Neural progenitor cell (in vitro differentiated cells): Measurements from ENCODE around the gene TUBAL3. TPM values are rescaled to one million over a fixed set of nuclear protein-coding genes. Genes with fewer than 3 reads are reported as not detected.
"Not testable (repeated sequence)": the region's sequence is repeated elsewhere in the genome, so short reads cannot be mapped to it uniquely, and the experiment has no call there.

ENCODE experiments used
- DNase-seq: peaks from one replicate; pipeline ENCODE4 v3.0.0-alpha.2; 2016; ENCODE audit warnings: low spot score
- H2AFZ ChIP-seq: fragments of 200-600 bp; sonication (generic); replicated peaks from 2 replicates; pipeline ENCODE4 v1.6.1; 2016; ENCODE audit warnings: antibody characterized with exemption
- H3F3A ChIP-seq: fragments of 200-600 bp; sonication (generic); 2 replicates; pipeline ENCODE4 v1.6.1; 2016; ENCODE audit warnings: antibody characterized with exemption, low read depth
- H3K27ac ChIP-seq: fragments of 200-600 bp; sonication (generic); 2 replicates; pipeline ENCODE4 v1.5.1; 2016; ENCODE audit warnings: mild to moderate bottlenecking
- H3K27me3 ChIP-seq: fragments of 200-600 bp; sonication (generic); 2 replicates; pipeline ENCODE4 v1.6.1; 2016; ENCODE audit warnings: mild to moderate bottlenecking, moderate library complexity
- H3K36me3 ChIP-seq: fragments of 200-600 bp; sonication (generic); 2 replicates; pipeline ENCODE4 v1.5.1; 2016
- H3K4me1 ChIP-seq: fragments of 200-600 bp; sonication (generic); 2 replicates; pipeline ENCODE4 v1.6.1; 2016; ENCODE audit warnings: mixed run types
- H3K4me2 ChIP-seq: fragments of 200-600 bp; sonication (generic); 2 replicates; pipeline ENCODE4 v1.6.1; 2016
- H3K4me3 ChIP-seq: fragments of 200-600 bp; sonication (generic); 2 replicates; pipeline ENCODE4 v1.5.1; 2016
- H3K79me2 ChIP-seq: fragments of 200-600 bp; sonication (generic); 2 replicates; pipeline ENCODE4 v1.6.1; 2016; ENCODE audit warnings: low read depth
- H3K9ac ChIP-seq: fragments of 200-600 bp; sonication (generic); 2 replicates; pipeline ENCODE4 v1.6.1; 2016
- H3K9me3 ChIP-seq: fragments of 200-600 bp; sonication (generic); 2 replicates; pipeline ENCODE4 v1.5.1; 2016; ENCODE audit warnings: low read depth
- H4K20me1 ChIP-seq: fragments of 200-600 bp; sonication (generic); 2 replicates; pipeline ENCODE4 v1.6.1; 2016; ENCODE audit warnings: low read depth
- H3K27ac Mint-ChIP-seq: 3 replicates; pipeline ENCODE4 v1.8.0; 2021; ENCODE audit warnings: mixed read lengths
- H3K27me3 Mint-ChIP-seq: 2 replicates; pipeline ENCODE4 v1.8.0; 2022; ENCODE audit warnings: low read depth, mild to moderate bottlenecking, inconsistent platforms, moderate library complexity, mixed read lengths; ENCODE audit not compliant: insufficient read depth
- H3K36me3 Mint-ChIP-seq: 3 replicates; pipeline ENCODE4 v1.8.0; 2021; ENCODE audit warnings: mixed read lengths
- H3K4me1 Mint-ChIP-seq: 3 replicates; pipeline ENCODE4 v1.8.0; 2021; ENCODE audit warnings: mixed read lengths
- H3K4me3 Mint-ChIP-seq: 3 replicates; pipeline ENCODE4 v1.8.0; 2021; ENCODE audit warnings: mild to moderate bottlenecking, moderate library complexity, mixed read lengths
- H3K9me3 Mint-ChIP-seq: 3 replicates; pipeline ENCODE4 v1.8.0; 2020; ENCODE audit warnings: mixed read lengths
- CTCF ChIP-seq: fragments of 200-600 bp; sonication (generic); IDR thresholded peaks from 2 replicates; pipeline ENCODE4 v1.5.1; 2017; ENCODE audit warnings: antibody characterized with exemption, mild to moderate bottlenecking
- EZH2 ChIP-seq: fragments of 200-600 bp; sonication (generic); IDR thresholded peaks from 2 replicates; pipeline ENCODE4 v1.6.1; 2017; ENCODE audit warnings: antibody characterized with exemption, mild to moderate bottlenecking, moderate library complexity
- EZH2phosphoT487 ChIP-seq: fragments of 200-600 bp; sonication (generic); IDR thresholded peaks from 2 replicates; pipeline ENCODE4 v1.6.1; 2017; ENCODE audit warnings: antibody characterized with exemption
- total RNA-seq: library from RNA; depleted of rRNA; stranded (reverse); fragments of >200 nt; gene quantifications from 2 replicates; pipeline ENCODE4 v1.2.3, GENCODE V29; 2015; ENCODE audit warnings: low replicate concordance

The TUBAL3 gene
- total RNA-seq, 1 donor from 2014 or later = not detected

GRCh38 chr10:5411941-5412276, 7.3 kb upstream of the TUBAL3 start:
- Mint-ChIP-seq H3K27me3 (peaks cover 4% of the 10 kb centered on the region), H3K4me3 (no peak overlapping the region), H3K36me3 (peaks cover 13% of the 10 kb centered on the region)

GRCh38 chr10:5410787-5411186, 6.2 kb upstream of the TUBAL3 start:
- not testable (repeated sequence) for H3K36me3 ChIP-seq, H3K9me3 ChIP-seq, H2AFZ ChIP-seq, H3K27ac ChIP-seq, DNase-seq, H3K9ac ChIP-seq, H3K4me3 ChIP-seq, H3K27me3 ChIP-seq, H3K27ac Mint-ChIP-seq, H3K36me3 Mint-ChIP-seq, H3K9me3 Mint-ChIP-seq, H3K4me2 ChIP-seq, H3K4me3 Mint-ChIP-seq, H3F3A ChIP-seq, H3K4me1 Mint-ChIP-seq, H3K27me3 Mint-ChIP-seq
- peaks cover 22% of the 10 kb centered on the region for H4K20me1 ChIP-seq
- H3K4me1 ChIP-seq = peaks cover 16% of the 10 kb centered on the region
- peaks cover 30% of the 10 kb centered on the region for H3K79me2 ChIP-seq

More at GRCh38 chr10:5411941-5412276, 7.3 kb upstream of the TUBAL3 start:
- no peak for TF ChIP-seq CTCF
- TF ChIP-seq EZH2phosphoT487 = no peak
- TF ChIP-seq EZH2 = no peak
- peak overlapping the region; percentile 94 for H3K4me3 ChIP-seq
- no peak overlapping the region for H3K27ac ChIP-seq
- no peaks in the 10 kb centered on the region for H3K27me3 ChIP-seq
- H3K9me3 Mint-ChIP-seq = peaks cover 20% of the 10 kb centered on the region
- peaks cover 41% of the 10 kb centered on the region for H3K79me2 ChIP-seq
- peaks cover 4% of the 10 kb centered on the region for H3K9me3 ChIP-seq
- H3K4me2 ChIP-seq = peak overlapping the region; percentile 87
- no peaks in the 10 kb centered on the region for H3K36me3 ChIP-seq
- H3K27ac Mint-ChIP-seq = peak overlapping the region; percentile 39
- H3K9ac ChIP-seq = no peak overlapping the region
- peaks cover 21% of the 10 kb centered on the region for H3K4me1 ChIP-seq
- peaks cover 5% of the 10 kb centered on the region for H3K4me1 Mint-ChIP-seq
- DNase-seq = no peak
- H3F3A ChIP-seq = no peaks in the 10 kb centered on the region
- peaks cover 22% of the 10 kb centered on the region for H4K20me1 ChIP-seq
- peak overlapping the region; percentile 94 for H2AFZ ChIP-seq

GRCh38 chr10:5406918-5407317, 2.3 kb upstream of the TUBAL3 start:
- Histone ChIP-seq H3K36me3 (no peaks in the 10 kb centered on the region), H3K9me3 (peaks cover 6% of the 10 kb centered on the region), H3K27me3 (no peaks in the 10 kb centered on the region), H4K20me1 (no peaks in the 10 kb centered on the region), H3K4me1 (no peaks in the 10 kb centered on the region), H2AFZ (no peak overlapping the region), H3F3A (no peaks in the 10 kb centered on the region), H3K9ac (no peak overlapping the region), H3K4me3 (no peak overlapping the region), H3K27ac (no peak overlapping the region), H3K4me2 (no peak overlapping the region), H3K79me2 (no peaks in the 10 kb centered on the region)
- Mint-ChIP-seq H3K27ac (no peak overlapping the region), H3K4me1 (peaks cover under 1% of the 10 kb centered on the region), H3K36me3 (no peaks in the 10 kb centered on the region), H3K9me3 (peaks cover 8% of the 10 kb centered on the region), H3K4me3 (no peak overlapping the region), H3K27me3 (peaks cover 6% of the 10 kb centered on the region)
- no peak for DNase-seq
- TF ChIP-seq CTCF = no peak
- no peak for TF ChIP-seq EZH2
- TF ChIP-seq EZH2phosphoT487 = no peak

- H3K4me2 ChIP-seq = no peak overlapping the region
- H4K20me1 ChIP-seq = no peaks in the 10 kb centered on the region
- no peaks in the 10 kb centered on the region for H3F3A ChIP-seq
- no peaks in the 10 kb centered on the region for H3K79me2 ChIP-seq
- H3K36me3 ChIP-seq = no peaks in the 10 kb centered on the region
- TF ChIP-seq CTCF (no peak), EZH2phosphoT487 (no peak), EZH2 (no peak)
- no peak overlapping the region for H2AFZ ChIP-seq
- no peaks in the 10 kb centered on the region for H3K4me1 ChIP-seq
- peaks cover 6% of the 10 kb centered on the region for H3K9me3 ChIP-seq
- no peak overlapping the region for H3K4me3 Mint-ChIP-seq
- DNase-seq = no peak
- no peak overlapping the region for H3K9ac ChIP-seq
- no peaks in the 10 kb centered on the region for H3K4me1 Mint-ChIP-seq
- peaks cover 2% of the 10 kb centered on the region for H3K9me3 Mint-ChIP-seq
- H3K36me3 Mint-ChIP-seq = no peaks in the 10 kb centered on the region
- no peak overlapping the region for H3K27ac ChIP-seq
- peaks cover 9% of the 10 kb centered on the region for H3K27me3 Mint-ChIP-seq
- no peak overlapping the region for H3K4me3 ChIP-seq
- no peak overlapping the region for H3K27ac Mint-ChIP-seq
- H3K27me3 ChIP-seq = no peaks in the 10 kb centered on the region
Measured at GRCh38 chr10:5402798-5403197, 1.8 kb downstream of the TUBAL3 start.
